Stimulated activated CD8-positive, alpha-beta memory T cell treated with anti-CD3 and anti-CD28 coated beads, Interleukin-12 subunit alpha, Interleukin-12 subunit beta, amount 100 ng/mL, for 1 hour (primary cell): Measurements from ENCODE around the gene TMEM181.

Experiments used
- DNase-seq: peaks from one replicate; pipeline ENCODE4 v3.0.0-alpha.2; 2020; ENCODE audit warnings: low read depth

The TMEM181 gene

DNA sequence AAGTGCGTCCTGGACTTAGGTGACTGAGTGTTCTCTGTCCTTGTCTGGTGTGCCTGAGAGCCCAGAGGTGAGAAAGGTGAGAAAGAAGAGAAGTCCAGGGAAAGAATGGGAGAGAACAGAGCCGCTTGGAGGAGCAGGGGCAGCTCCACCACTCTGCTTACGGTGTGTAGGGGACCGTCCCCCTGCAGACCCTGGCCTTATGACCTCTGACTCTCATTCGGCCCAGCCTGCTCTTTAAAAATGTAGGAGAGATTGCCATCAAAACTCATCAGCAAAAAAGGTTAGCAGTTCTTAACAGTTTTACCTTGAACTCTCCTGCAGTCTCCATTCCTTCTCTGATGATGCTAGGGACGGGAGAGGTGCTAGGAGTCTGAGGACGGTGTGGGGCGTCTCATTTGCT lies 2.0 kb downstream of the TMEM181 start:
- DNase-seq: no peak

DNA sequence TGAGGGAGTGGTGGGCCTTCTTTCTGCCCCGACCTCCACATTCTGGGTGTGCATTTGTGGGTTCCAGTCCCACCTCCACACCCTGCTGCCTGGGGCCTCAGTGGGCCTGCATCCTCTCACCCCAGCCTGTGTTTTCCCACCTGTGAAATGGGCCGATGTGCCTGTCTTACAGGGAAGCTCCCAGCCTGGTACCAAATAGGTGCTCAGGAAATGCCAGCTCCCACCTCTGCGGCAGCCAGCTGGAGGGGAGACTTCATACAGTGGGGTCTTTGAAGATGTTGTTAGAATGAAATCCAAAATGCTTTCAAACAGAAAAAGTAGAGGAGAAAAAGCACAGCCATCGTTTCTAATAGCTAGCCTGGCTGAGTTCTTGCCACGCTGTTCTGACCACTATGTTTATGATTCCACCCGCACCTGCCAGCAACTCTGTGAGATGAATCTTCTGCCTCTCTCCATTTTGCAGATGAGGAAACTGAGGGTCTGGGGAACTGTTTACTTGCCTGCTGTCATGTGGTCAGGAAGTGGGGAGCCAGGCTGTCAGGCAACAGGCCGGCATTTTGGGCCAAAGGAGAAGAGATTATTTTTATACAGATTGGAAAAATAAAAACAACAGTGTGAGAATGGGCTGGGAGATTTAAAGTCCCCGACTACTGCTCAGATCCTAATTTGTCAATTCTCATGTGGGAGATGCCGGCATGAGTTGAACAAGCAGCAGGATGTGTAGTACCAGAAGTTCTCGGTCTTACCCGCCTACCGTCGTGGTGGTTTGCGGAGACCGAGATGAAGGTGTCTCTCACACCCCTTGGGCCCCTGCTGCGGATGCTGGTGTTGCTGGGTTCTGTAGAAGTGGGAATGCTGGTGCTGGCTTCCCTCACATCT lies 4.6 kb downstream of the TMEM181 start:
- no peak for DNase-seq

- DNase-seq: no peak
Measured at GRCh38 chr6:158565122-158565429, 5.2 kb downstream of the TMEM181 start.

- no peak for DNase-seq
Measured at GRCh38 chr6:158565482-158566040, 5.7 kb downstream of the TMEM181 start.

GRCh38 chr6:158566207-158566818 lies 6.4 kb downstream of the TMEM181 start:
- DNase-seq: no peak

DNA sequence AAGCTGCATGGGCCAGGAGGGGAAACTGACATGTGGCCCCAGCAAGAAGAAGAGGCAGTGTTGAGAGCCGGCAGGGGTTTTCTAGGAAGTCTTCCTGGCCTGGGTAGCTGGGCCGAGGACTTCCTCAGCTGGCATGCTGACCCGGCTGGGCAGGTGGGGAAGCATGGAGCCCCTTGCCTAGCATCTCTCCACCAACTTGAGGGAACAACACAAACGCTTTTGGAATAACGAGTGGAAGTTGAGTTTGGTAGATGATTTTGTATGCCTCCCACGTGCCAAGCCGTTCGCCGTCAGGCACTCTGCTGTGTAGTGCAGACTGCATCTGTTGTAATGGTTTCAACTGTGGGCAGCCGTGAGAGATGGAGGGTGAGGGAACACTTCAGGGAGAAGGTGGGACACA lies 7.3 kb downstream of the TMEM181 start:
- DNase-seq: no peak

DNA sequence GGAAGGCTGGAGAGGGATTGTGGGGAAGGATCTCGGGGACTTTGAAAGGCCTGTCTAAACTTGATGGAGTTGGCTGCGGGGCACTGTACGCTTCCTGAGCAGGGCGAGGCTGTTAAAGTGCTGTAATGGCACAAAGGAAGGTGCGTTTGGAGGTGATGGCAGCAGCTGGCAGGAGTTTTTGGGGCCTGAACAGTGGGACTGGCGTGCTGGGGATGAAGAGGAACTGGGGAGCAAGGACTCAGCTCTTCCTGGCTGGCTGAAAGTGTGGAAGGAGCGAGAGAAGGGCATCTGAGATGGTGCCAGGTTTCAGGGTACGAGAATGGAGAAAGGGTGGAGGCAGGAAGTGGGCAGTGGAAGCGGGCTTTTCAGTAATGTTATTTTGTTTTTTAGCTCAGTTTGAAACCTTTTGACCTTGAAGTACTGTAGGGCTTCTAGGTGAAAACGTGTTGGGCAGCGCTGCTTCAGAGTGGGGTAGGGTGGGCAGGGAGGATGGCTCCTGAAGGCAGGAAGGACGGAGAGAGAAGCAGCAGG lies 8.0 kb downstream of the TMEM181 start:
- DNase-seq: no peak

- DNase-seq: no peak
Measured at GRCh38 chr6:158568549-158568948, 8.7 kb downstream of the TMEM181 start.

DNA sequence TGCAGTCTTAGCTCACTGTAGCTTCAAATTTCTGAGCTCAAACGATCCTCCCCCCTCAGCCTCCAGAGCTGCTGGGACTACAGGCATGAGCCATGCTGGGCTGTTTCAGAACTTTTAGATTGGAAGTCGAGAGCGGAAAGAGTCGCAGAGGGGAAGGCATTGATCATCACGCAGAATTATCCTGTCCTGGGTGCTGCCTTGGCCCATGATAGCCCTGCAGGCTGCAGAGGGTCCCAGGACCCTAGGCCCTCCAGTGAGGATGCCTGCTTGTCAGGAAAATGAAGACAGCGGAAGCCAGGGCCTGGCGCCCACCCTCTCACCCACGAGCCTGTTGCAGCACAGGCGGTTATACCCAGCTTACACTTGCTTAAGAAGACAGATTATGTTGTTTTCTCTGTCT lies 9.1 kb downstream of the TMEM181 start:
- DNase-seq: no peak

DNA sequence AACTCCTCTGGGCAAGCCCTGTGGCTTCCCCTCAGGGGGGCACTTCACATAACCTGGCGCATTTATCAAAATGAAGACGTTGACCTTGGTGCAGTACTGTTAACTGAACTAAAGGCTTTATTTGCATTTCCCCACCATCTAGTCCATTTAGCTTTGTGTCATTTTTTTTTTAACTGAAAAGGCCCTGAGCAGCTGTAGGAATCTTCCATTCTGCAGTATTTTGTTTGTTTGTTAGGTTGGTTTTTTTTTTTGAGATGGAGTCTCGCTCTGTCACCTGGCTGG lies 10.7 kb downstream of the TMEM181 start:
- DNase-seq: no peak

- DNase-seq: no peak
Measured at GRCh38 chr6:158571826-158572652, 12.1 kb downstream of the TMEM181 start.

GRCh38 chr6:158572653-158573541 lies 13.0 kb downstream of the TMEM181 start:
- DNase-seq: no peak

DNA sequence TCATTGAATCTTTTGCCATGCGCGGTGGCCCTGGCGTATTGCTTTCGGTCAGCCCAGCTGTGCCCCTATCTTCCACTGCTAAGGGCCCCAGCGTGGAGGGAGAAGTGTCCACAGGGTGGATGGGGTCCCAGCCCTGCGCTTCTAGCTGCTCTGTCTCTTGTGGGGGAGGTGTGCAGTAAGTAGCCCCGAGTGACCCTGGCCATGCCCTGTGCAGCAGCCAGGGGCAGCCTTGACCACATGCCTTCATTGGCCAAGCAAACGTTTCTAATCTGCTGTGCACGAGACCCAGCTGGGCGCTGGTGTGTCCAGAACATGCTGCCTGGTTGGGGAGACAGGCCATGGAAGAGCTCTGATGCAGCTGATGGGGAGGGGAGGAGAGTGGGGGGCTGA lies 13.6 kb downstream of the TMEM181 start:
- DNase-seq: no peak

- no peak for DNase-seq
Measured at GRCh38 chr6:158574800-158575199, 14.9 kb downstream of the TMEM181 start.

DNA sequence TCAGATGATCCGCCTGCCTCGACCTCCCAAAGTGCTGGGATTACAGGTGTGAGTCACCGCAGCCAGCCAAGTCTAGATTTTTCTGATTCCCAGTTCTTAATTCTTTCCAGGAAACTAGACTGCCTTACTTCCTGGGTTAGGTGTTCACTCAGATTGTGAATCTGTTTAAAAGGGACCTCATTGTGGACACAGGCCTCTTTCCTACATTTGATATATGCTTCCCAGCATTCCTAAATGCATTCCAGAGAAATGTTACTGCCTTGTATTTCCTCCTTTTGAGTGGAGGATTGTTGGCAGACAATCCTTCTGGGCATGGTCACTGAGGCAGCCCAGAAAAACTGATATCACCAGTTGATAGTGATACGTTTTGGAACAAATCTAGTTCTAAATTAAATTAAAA lies 15.7 kb downstream of the TMEM181 start:
- no peak for DNase-seq

DNA sequence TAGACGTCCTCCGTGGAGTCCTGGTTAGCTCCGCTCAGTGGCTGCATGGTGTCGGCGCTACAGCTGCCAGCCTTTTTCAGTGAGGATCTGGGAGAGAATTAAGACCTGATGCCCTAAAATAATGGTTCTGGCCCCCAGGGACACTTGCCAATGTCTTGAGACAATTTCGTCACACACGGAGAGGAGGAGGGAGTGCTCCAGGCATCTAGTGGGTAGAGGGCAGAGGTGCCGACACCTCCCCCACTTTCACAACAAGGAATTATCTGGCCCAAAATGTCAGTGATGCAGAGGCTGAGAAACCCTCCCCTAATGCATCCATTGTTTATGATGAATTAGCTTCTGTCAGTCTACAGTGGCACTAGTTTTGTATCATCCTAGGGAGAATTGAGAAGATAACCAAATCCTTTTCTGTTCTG lies 24.4 kb downstream of the TMEM181 start:
- DNase-seq: no peak

DNA sequence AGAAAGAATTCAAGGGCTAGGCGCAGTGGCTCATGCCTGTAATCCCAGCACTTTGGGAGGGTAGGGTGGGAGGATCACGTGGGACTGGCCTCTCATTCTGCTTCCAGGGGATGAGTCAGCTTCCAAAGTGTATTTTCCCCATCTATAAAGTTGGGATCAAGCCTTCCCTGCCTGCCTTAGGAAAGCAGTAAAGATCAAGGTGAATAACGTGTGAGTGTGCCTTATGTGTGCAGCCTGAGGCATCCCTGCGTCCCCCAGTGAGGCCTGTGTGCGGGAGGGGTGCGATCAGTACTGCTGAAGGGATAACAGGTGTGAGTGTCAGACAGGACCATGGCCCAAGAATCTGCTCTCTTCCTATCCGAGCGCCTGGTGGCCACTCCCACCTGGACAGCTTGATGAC lies 26.8 kb downstream of the TMEM181 start:
- no peak for DNase-seq

DNA sequence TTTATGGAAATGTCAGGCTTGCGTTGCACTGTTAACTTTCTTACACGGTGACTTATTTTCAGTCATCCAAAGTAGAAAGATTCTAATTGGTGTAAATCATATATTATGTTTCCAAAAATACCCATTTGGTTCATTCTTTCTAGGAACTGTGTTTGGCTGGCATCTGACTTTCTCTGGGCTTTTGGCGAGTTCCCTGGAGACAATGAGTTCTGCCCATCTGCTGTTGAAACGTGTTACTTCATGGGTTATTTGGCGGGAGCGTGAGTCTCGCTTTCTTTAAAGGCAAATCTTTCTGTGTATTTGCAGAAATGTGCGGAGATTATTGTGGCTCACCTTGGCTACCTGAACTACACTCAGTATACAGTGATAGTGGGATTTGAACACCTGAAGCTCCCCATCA lies 29.5 kb downstream of the TMEM181 start:
- no peak for DNase-seq

DNA sequence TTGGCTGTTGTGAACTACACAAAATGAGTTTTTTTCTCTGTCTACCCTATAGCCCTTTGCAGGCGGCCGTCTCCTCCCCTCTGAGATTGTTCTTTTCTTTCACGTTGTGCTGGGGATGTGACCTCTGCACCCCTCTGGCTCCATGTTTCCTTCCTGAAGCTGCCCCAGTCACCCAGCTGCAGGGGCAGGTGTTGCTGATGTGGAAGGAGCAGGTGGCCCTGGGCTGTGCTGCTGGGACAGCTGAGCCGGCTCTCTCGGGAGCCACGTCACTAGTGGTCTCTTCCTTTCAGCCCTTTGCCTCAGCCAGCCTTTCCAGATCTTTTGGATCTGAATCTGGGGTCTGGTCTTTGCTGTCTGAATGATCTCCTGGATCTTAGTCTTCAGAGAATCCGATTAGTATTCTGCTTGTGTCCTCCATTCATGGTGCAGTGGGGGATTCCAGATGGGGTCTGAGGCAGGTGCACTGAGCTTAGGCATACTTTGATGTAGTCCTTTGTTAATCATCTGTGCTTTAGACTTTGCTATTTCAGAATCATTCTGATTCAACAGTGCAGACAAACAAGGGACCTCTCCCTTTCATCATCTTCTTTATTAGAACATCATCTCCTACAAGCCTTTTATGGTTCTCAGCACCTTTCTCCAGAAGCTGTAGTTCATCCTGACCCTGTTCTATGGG lies 31.4 kb downstream of the TMEM181 start:
- DNase-seq: no peak

GRCh38 chr6:158591810-158592209 lies 31.9 kb downstream of the TMEM181 start:
- DNase-seq: no peak

DNA sequence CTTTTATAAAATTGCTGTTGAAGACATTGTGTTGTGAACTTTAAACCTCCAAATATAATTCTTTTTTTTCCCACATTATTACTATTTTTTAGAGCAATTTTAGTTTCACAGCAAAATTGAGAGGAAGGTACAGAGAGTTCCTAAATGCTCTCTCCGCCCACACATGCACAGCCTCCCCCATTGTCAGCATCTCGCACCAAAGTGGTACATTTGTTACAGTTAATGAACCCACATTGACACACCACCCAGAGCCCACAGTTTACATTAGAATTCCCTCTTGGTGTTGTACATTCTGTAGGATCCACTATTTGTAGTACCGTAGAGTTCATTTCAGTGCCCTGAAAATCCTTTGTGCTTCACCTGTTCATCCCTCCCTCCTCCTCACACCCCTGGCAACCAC lies 33.8 kb downstream of the TMEM181 start:
- DNase-seq: no peak
